NCI-H1694 (cell line): Measurements from ENCODE around the gene LRP3.
A peak's percentile ranks its signal among the peaks of the same experiment; 100 is the strongest.
"Not testable (repeated sequence)": the region's sequence is repeated elsewhere in the genome, so short reads cannot be mapped to it uniquely, and the experiment has no call there.

ENCODE experiments used
- DNase-seq: peaks from one replicate; lab custom pipeline; 2025; lab: John Stamatoyannopoulos, UW

LRP3 gene

DNA sequence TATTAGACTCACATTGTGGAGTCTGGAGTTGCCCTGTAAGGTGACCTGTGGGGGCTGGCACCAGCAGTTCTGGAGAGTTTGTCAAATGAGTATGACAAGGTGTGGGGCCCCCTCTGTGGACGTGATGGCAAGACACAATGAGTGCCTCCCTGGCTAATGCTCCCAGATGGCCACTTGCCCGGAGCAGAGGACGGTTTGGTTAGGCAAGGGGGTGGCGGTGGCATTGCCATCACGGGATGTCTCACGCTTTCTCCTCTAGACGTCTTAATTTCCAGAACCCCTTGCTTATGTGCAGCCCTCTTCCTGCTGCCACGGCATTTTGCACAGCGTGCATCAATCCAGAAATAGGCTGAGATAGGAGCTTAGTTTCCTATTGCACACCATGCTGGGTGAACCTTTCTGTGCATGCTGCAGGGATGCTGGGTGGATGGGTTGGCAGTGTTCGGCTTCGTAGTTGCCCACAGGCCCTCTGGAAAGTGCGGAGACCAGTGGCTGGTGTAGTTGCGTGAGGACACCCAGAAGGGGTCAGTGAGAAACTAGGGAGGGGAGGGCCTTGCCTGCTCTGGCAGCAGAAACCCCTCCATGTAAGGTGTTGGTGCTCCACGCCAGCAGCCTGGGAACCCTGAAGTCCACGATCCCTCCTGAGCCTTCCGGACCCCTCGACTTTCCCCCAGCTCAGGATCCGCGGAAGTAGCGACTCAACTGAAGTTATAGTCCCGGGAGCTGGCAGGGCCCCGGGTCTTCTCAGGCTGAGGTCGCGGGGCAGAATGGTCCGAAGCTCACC lies 18.1 kb upstream of the LRP3 start:
- DNase-seq = no peak

DNA sequence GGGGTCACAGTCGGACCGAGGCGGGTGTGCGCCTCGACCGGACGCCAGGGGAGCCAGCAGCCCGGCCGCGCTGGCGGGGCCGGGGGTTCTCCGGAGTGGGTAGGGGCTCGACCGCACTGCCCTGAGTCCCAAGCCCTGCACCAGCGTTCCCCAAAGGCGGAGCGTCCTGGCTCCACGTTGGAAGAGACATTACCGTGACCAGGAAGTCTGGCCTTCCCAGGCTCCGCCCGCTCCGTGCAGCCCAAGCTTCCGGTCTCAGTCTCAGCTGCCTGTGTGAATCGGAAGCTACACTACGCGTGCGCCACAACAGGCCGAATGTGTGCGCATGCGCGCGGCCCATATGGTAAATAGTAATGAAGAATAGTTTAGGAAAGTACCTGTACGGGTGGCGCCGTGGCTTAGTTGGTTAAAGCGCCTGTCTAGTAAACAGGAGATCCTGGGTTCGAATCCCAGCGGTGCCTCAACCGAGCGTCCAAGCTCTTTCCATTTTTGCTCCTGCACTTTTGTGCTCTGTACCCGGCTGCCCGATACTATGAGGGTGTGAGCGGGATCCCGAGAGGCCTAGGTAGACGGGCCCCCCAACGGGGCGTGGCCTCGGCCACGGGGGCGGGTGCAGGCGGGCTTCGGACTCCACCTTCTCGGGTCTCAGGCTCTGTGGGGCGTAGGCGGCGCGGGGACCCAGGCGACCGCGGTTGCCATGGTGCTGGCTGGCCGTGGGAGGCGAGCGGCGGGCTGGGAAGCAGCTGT lies 17.3 kb upstream of the LRP3 start:
- DNase-seq = peak; percentile 99

DNA sequence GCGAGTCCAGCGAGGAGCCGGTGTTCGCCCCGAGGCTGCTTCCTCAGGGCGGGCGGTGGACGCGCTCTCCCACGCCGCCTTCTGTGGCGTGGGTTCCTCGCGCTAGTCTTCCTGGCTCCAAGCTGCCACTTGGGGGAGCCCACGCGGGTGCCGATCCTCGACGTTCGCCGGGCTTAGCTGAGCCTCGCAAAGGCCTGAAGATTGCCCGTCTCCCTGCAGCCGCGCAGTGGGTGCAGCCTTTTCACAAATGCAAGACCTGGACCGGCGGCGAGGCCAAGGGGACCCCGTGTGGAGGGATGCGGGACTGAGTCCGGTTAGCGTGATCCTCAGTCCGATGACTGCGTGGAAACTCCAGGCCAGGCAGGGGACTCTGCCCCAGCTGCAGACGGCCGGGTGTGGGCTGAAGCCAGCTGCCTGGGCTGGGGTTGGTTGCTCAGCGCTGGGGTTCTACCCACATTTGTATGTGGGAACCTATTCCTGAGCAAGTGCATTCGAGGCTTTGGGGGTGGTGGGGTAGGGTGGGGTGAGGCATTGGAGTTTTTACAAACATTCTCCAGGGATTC lies 16.6 kb upstream of the LRP3 start:
- DNase-seq = no peak

DNA sequence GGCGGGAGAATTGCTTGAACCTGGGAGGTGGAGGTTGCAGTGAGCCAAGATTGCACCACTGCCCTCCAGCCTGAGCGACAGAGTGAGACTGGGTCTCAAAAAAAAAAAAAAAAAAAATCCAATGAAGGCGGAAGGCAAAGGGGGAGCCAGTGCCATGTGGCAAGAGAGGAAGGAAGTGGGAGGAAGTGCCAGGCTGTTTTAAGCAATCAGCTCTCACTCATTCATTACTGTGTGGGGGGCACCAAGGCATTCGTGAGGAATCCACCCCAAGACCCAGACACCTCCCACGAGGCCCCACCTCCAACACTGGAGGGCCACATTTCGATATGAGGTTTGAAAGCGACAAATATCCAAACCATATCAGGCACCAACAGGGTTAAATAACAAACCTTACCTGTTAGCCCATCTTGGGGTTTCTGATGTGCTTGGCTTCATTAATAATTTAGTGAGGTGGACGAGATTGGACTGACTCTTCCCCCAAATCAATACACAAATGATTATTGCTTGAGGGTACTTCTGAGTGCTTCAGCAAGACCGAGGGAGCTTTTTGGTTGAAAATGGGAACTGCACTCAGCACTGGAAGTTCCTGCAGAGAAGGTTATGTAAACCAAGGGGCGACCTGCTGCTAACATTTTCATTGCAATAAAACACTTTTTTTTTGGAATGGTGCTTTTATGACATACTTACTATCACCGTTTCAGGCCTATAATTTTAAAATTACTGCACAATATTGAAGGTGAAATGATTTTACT lies 7.5 kb upstream of the LRP3 start:
- no peak for DNase-seq

DNA sequence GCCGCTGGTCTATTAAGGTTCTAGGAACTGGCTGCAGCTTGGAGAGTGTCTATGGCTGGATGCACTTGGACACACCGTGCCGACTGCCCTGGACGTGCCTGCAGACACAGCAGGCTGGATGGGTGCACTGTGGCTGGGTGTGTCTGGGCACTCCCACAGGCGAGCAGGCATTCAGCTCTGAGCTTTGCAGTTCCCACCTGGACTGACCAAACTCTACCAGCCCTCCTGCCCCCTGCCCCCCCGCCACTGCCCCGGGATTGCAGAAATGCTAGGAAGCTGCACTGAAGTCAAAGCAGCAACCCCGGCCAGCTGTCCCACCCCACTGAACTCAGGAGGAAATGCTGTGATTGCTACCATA lies 7.0 kb upstream of the LRP3 start:
- DNase-seq = no peak

DNA sequence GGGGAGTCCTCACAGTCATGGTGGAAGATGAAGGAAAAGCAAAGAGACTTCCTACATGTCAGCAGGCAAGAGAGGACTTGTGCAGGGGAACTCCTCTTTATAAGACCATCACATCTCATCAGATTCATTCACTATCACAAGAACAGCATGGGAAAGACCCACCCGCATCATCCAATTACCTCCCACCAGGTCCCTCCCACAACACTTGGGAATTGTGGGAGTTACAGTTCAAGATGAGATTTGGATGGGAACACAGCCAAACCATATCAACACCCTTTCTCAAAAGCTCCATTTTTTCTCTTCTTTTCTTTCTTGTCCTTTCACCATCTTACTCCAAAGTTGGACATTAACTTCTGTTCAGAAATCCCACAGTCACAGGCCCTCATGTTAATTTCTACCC lies 4.7 kb upstream of the LRP3 start:
- no peak for DNase-seq

DNA sequence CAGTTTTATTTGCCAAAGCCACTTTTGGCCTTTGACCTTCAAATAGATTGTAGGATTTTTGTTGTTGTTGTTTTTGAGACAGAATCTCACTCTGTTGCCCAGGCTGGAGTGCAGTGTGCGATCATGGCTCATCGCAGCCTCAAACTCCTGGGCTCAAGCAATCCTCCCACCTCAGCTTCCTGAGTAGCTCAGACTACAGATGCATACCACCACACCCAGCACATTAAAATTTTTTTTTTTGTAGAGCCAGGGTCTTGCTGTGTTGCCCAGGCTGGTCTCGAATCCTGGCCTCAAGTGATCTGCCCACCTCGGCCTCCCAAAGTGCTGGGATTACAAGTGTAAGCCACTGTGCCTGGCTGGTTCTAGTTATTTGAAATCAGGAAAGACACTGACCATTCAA lies 3.0 kb upstream of the LRP3 start:
- DNase-seq = not testable (repeated sequence)

DNA sequence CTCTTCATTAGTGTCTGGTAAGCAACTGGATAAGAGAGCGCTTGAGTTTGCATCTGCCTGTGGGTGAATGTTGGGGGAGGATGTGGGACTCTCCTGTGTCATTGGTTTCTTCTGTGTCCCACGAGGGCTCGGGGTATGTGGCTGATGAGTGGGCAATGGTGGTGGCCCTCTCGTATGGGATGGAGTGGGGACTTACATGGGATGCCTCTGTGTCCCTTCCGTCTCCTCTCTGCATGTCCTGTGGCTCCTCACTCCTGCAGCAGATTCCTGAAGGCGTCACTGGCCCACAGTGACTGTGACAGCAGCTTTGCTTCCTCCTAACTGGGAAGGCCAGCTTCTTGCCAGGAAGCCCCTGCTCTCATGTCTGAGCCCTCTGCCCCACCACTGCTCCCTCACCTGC lies 2.6 kb upstream of the LRP3 start:
- no peak for DNase-seq

DNA sequence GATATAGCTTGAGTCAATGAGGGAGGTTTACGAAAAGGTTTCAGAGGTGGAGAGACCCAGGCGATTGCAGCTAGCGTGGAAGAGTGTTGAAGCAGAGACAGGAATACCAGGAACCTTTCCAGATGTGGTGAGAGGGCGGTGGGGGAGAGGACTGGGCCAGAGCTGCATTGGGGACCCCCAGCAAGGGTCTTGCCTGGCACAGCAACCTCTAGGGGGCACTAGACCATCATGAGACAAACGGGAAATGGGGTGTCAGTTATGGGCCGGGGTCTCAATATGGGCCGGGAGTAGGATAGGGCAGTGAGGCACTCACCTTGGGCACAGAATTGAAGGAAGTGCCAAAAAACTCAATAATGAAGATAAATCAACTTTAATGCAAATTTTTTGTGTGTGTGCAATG lies 2.1 kb upstream of the LRP3 start:
- no peak for DNase-seq

DNA sequence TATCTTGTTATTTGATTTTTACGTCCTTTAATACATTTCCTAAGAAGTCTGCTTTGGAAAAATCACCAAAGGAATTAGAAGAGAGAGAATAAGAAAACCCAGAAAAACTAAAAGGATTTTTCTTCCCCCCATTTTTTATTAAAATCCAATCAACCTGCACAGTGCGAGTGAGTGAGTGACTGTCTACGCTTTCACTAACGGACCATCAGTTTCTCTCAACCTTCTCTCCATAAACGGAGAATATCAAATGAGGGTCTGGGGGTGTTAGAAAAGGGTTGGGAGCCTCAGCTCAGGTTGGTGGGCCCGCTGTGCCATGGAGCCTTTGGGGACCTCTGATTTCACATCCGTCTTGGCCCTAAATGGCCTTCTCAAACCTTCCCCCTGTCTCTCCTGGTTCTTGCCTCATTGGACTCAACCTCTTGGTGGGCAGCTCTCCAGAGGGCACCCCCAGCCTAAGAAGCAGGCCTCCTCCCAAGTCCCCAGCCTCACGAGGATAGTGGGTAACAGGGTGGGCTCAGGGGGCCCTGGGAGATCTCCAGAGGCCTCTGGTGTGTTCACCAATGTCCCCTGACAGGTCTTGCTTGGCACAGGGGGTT lies 763 bp upstream of the LRP3 start:
- DNase-seq = no peak

DNA sequence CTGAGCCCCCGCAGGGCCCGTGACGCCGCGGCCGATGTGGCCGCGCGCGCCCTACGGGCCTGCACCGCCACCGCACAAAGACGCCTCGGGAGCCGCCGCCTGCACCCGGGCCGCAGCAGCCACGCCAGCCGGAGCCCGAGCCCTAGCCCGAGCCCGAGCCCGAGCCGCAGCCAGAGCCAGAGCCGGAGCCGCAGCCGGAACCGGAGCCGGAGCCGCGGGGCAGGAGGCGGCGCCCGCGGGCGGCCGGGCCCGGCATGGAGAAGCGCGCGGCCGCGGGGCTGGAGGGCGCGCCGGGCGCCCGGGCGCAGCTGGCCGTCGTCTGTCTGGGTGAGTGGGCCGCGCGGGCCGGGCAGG lies 379 bp downstream of the LRP3 start:
- no peak for DNase-seq

DNA sequence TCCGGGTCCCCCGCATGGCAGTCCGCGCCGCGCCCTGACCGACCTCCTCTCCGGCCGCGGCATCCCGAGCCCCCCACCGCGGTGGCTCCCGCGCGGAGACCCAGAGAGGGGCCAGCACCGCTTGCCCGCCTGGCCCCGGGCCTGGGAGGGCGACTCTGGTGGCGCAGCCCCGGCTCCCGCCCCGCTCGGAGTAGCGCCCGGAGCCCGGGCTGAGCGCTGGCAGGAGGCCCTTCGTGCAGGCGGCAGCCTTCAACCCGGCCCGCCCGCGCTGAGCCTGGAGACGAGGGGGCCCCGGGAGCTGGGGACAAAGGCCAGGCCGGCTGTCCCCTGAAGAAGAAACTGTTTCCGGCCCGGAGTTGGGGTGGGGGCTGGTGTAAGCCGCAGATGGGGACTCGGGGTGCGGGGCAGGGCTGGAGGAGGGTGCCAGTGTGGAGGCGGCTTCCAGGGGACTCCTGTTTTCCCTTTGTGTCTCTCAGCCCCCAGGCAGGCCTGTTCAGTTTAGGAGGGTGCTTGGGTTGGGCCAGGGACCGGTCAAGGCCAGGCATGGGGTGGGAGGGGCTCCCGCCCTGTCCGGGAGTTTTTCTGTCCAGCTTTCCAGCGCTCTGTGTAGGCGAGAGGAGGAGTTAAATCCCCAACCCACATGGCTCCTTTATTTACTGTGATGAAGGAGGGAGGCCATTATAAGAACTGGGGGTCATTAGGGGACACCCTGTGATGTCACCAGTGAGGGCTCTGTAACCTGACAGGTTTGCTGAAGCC lies 935 bp downstream of the LRP3 start:
- no peak for DNase-seq

DNA sequence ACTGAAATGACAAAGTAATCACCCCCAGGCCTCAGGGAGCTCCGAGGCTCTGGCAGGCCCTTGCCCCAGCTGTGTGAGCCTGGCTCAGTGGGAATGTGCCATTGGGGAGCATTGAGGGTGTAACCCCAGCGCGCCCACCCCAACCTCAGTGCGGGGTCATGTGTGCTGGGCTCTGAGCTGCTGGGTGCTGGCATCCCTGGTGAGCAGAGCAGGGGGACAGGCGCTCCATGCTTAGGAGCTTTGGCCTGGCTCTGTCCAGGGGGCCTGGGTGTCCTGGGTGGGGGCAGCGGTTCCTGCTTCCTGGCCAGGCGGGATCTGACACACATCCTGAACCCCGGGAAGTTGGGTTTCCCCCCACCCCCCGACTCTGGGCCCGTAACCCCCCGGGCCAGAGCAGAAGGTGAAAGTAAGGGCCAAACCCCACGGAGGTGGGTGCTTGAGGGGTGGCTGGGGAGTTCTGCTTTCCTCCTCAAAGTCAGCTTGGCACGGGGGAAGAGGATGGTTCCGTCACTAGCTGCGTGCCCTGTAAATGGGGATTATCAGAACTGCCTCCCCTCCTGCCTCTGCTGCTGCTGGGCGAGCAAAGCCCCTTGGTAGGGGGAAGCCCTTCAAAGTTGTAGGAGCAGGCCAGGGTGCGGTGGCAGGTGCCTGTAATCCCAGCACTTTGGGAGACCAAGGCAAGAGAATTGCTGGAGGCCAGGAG lies 1.7 kb downstream of the LRP3 start:
- DNase-seq = no peak

DNA sequence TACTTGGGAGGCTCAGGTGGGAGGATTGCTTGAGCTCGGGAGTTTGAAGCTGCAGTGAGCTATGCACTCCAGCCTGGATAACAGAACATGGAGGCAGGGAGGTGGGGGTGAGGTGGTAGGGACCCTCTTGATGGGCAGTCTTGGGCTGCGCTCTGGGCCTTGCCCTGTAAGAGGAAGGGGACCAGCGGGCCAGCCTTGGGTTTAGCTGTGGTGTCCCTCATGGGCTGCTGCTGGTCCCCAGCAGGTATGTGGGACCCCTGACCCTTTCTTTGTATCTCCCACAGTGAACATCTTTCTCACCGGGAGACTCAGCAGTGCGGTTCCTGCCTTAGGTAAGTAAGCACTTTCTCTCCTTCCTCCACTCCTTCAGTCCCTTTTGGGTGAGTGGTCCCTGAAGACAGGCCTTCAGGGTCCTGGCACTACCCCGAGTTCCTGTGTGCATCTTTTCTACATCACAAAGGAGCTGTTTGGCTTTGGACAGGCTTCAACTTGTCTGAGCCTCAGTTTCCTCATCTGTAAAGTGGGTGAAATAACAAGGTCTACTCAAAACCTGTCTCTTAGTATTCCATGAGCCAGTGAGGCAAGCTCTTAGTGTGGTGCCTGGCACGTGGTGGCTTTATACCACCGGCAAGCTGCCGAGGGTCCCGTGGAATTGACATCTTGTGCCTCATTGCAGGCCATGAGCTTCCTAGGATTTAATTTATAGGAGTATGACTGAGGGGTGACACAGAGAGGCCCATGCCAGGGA lies 2.5 kb downstream of the LRP3 start:
- no peak for DNase-seq

DNA sequence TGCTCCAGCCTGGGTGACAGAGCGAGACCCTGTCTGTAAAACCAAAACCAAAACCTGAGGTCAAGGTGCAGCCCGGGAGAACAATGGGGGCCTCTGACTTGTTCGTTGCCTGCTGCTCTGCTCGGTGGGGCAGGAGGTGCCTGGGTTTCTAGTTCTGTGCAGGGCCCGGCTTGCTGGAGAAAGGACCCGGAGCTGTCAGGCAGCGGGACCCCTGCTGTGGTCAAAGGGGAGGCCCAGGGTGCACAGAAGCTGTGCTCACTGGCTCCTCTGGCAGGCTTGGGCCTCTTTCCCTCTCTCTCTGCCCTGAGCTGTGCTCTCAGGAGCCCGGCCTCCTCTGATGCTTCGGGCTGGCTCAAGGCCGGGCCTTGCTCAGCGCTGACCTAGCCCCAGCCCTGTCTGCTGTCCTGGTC lies 3.5 kb downstream of the LRP3 start:
- DNase-seq = no peak

DNA sequence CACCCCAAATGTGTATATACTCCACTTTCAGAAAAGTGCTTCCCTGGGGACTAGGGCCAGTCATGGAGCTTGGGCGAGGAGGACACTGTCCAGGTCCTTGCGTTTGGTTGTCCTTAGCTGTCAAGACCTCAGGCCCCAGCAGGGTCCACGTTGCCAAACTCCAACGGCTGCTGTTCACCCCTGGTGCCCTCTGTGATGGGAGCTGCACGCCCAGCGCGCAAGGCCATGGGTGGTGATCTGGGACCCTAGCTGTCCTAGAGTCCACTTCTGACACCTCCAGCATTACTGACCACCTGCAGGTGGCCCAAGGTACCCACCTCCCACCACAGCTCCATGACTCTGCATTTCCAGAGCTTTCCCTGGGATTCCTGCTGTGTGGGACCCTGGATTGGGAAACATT lies 4.0 kb downstream of the LRP3 start:
- no peak for DNase-seq

DNA sequence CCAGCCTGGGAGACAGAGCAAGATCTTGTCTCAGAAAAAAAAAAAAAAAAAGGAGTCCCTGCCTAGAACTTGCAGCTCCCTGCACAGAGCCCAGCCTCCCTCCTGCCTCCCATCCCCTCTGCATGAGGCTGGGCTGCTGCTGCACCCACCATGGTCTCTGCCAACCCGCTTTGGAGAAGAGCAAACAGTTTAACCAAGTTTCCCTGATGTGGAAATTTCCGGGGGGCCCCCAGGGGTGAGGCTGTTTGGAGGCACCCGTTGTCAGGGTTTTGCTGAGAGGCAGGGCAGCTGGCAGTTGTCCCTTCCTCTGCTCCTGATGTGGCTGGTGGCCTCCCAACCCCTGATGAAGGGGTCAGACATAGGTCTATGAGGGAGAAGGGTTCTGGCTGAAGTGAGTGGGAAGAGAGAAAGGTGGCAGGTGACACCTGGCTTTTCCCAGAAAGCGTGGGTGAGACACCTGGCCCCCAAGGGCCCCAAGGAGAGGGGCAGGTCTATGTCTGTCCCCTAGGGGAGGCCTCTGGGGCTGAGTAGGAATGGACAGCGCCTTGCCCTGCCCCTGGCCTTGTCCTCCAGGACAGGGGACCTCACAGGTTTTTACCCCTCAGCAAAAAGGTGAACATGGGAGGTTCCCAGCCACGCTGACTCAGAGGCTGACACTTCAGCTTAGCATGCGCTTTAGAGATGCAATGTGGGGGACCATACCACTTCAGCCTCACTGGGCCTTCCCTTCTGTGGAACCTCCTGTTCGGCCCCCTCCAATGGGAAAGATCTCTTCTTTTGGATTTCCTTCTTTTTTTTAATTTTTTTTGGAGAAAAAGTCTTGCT lies 5.5 kb downstream of the LRP3 start:
- DNase-seq = no peak

DNA sequence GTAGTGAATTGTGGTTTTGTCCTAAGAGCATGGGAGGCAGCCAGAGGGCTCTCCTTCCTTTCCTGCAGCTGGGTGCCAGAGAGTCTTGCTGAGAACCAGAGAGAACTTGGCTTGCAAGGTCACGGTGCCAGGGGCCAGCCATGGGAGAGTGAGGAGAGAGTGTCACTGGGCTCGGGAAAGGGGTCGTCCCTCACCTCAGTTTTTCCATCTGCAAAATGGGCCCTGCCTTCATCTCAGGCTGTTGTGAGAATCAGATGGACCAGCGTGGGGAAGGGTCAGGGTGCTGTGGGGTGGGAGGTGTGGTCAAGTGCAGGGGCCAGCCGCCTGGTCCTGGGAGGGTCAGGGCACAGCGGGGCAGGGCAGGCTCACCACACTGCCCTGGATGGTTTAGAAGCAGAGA lies 7.3 kb downstream of the LRP3 start:
- no peak for DNase-seq

DNA sequence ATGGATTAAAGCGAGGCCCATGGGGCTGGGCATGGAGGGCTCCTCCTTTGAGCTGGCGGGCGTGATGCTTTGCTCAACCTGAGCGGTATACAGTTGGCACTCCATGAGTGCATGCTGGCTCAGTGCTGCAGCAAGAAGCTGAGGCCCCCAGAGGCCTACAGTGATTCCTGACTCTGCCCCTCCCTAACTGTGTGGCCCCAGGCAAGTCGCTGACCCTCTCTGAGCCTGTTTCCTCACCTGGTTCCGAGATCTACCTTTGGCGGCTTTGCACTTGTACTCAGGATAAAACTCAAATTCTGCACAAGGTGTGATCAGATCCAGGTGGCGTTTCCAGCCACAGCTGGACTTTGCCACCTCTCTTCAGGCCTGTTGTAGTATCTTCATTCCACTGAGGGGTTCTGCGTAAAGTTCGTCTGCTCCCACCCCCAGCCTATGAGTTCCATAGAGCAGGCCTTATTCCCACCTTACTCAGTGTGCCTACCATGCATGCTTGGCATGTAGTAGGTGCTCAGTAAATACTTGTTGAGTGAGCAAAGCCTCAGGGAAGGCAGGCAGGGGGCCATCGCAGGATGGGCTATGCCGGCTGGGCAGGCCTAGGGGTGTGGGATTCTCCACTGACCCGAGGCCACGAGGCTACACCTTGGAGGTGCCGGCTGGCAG lies 7.9 kb downstream of the LRP3 start:
- DNase-seq = no peak
